Measurements from ENCODE around the gene GCHFR.

GRCh38 chr15:40763801-40764628 is at the start of gene GCHFR:
- TF ChIP-seq CTCF (IDR thresholded peaks at IDR 0.05; ENCODE audit: low read depth, low read length, poor library complexity, severe bottlenecking) (peak; percentile 43), EZH2phosphoT487 (IDR thresholded peaks at IDR 0.05; ENCODE audit: borderline replicate concordance, low read length) (no peak)
